Measurements from ENCODE around the gene FAM114A1. TPM values are rescaled to one million over a fixed set of nuclear protein-coding genes. Genes with fewer than 3 reads are reported as not detected.

The FAM114A1 gene
- total RNA-seq, 1 donor from 2014 or later: 159 TPM

- peaks cover 70% of the 10 kb centered on the region for H3K36me3 ChIP-seq (ENCODE audit: insufficient read depth, low read length)
- H3K9ac ChIP-seq (ENCODE audit: low read length): no peak overlapping the region
- no peak for DNase-seq (ENCODE audit: low read depth)
- no peak overlapping the region for H3K27ac ChIP-seq (ENCODE audit: low read depth, low read length)
- H3K79me2 ChIP-seq (ENCODE audit: insufficient read depth, low read length): peaks cover 3% of the 10 kb centered on the region
- H3K9me3 ChIP-seq (ENCODE audit: insufficient read depth, low read depth, low read length): no peaks in the 10 kb centered on the region
- Mint-ChIP-seq H3K36me3 (ENCODE audit: low read depth, unreplicated experiment) (peaks cover 27% of the 10 kb centered on the region), H3K27me3 (ENCODE audit: low read depth, unreplicated experiment) (no peaks in the 10 kb centered on the region), H3K9me3 (ENCODE audit: unreplicated experiment) (no peaks in the 10 kb centered on the region), H3K27ac (ENCODE audit: unreplicated experiment) (no peak overlapping the region), H3K4me1 (ENCODE audit: low read depth, unreplicated experiment) (peaks cover 2% of the 10 kb centered on the region), H3K4me3 (ENCODE audit: unreplicated experiment) (no peak overlapping the region)
- no peaks in the 10 kb centered on the region for H3K4me1 ChIP-seq (ENCODE audit: insufficient read depth, low read length)
- H3K4me3 ChIP-seq (ENCODE audit: insufficient read depth, low read depth, low read length): no peak overlapping the region
- peaks cover 43% of the 10 kb centered on the region for H4K20me1 ChIP-seq (ENCODE audit: insufficient read depth, low read length)
- no peaks in the 10 kb centered on the region for H3K27me3 ChIP-seq (ENCODE audit: insufficient read depth, low read length)
- no peak for TF ChIP-seq EZH2 (IDR thresholded peaks at IDR 0.05; ENCODE audit: insufficient read depth, low read length)
- no peak for TF ChIP-seq CTCF (IDR thresholded peaks at IDR 0.05; ENCODE audit: insufficient read depth, low read depth, low read length)
- FAIRE-seq: no peak
- no peak overlapping the region for H2AFZ ChIP-seq (ENCODE audit: low read depth, low read length)
- H3K4me2 ChIP-seq (ENCODE audit: low read length): no peak overlapping the region
These were observed 37.1 kb downstream of the FAM114A1 start for GRCh38 chr4:38904682-38905081.

- peak overlapping the region; percentile 5 for H3K27ac Mint-ChIP-seq (ENCODE audit: unreplicated experiment)
- no peak for FAIRE-seq
- H3K4me3 Mint-ChIP-seq (ENCODE audit: unreplicated experiment): no peak overlapping the region
- Histone ChIP-seq H3K36me3 (ENCODE audit: insufficient read depth, low read length) (peaks cover 75% of the 10 kb centered on the region), H3K9ac (ENCODE audit: low read length) (no peak overlapping the region), H3K4me1 (ENCODE audit: insufficient read depth, low read length) (no peaks in the 10 kb centered on the region), H3K9me3 (ENCODE audit: insufficient read depth, low read depth, low read length) (no peaks in the 10 kb centered on the region), H3K79me2 (ENCODE audit: insufficient read depth, low read length) (peaks cover 3% of the 10 kb centered on the region), H3K27ac (ENCODE audit: low read depth, low read length) (no peak overlapping the region), H3K4me2 (ENCODE audit: low read length) (no peak overlapping the region), H4K20me1 (ENCODE audit: insufficient read depth, low read length) (peaks cover 43% of the 10 kb centered on the region), H3K27me3 (ENCODE audit: insufficient read depth, low read length) (no peaks in the 10 kb centered on the region), H3K4me3 (ENCODE audit: insufficient read depth, low read depth, low read length) (no peak overlapping the region), H2AFZ (ENCODE audit: low read depth, low read length) (no peak overlapping the region)
- no peaks in the 10 kb centered on the region for H3K9me3 Mint-ChIP-seq (ENCODE audit: unreplicated experiment)
- peaks cover 2% of the 10 kb centered on the region for H3K4me1 Mint-ChIP-seq (ENCODE audit: low read depth, unreplicated experiment)
- no peak for DNase-seq (ENCODE audit: low read depth)
- no peak for TF ChIP-seq EZH2 (IDR thresholded peaks at IDR 0.05; ENCODE audit: insufficient read depth, low read length)
- no peak for TF ChIP-seq CTCF (IDR thresholded peaks at IDR 0.05; ENCODE audit: insufficient read depth, low read depth, low read length)
- H3K36me3 Mint-ChIP-seq (ENCODE audit: low read depth, unreplicated experiment): peaks cover 31% of the 10 kb centered on the region
- H3K27me3 Mint-ChIP-seq (ENCODE audit: low read depth, unreplicated experiment): no peaks in the 10 kb centered on the region
These were observed 38.2 kb downstream of the FAM114A1 start for GRCh38 chr4:38905652-38906385.

GRCh38 chr4:38907696-38908270 lies 40.2 kb downstream of the FAM114A1 start:
- Histone ChIP-seq H3K9me3 (ENCODE audit: insufficient read depth, low read depth, low read length) (no peaks in the 10 kb centered on the region), H3K4me2 (ENCODE audit: low read length) (no peak overlapping the region), H4K20me1 (ENCODE audit: insufficient read depth, low read length) (peaks cover 36% of the 10 kb centered on the region), H3K27ac (ENCODE audit: low read depth, low read length) (no peak overlapping the region), H3K4me1 (ENCODE audit: insufficient read depth, low read length) (no peaks in the 10 kb centered on the region), H3K27me3 (ENCODE audit: insufficient read depth, low read length) (no peaks in the 10 kb centered on the region), H3K4me3 (ENCODE audit: insufficient read depth, low read depth, low read length) (no peak overlapping the region), H3K79me2 (ENCODE audit: insufficient read depth, low read length) (peaks cover 3% of the 10 kb centered on the region), H3K36me3 (ENCODE audit: insufficient read depth, low read length) (peaks cover 76% of the 10 kb centered on the region), H3K9ac (ENCODE audit: low read length) (no peak overlapping the region), H2AFZ (ENCODE audit: low read depth, low read length) (no peak overlapping the region)
- H3K36me3 Mint-ChIP-seq (ENCODE audit: low read depth, unreplicated experiment): peaks cover 34% of the 10 kb centered on the region
- H3K27me3 Mint-ChIP-seq (ENCODE audit: low read depth, unreplicated experiment): no peaks in the 10 kb centered on the region
- DNase-seq (ENCODE audit: low read depth) (no peak), FAIRE-seq (no peak)
- peaks cover 2% of the 10 kb centered on the region for H3K4me1 Mint-ChIP-seq (ENCODE audit: low read depth, unreplicated experiment)
- TF ChIP-seq CTCF (IDR thresholded peaks at IDR 0.05; ENCODE audit: insufficient read depth, low read depth, low read length) (no peak), EZH2 (IDR thresholded peaks at IDR 0.05; ENCODE audit: insufficient read depth, low read length) (no peak)
- no peak overlapping the region for H3K4me3 Mint-ChIP-seq (ENCODE audit: unreplicated experiment)
- no peak overlapping the region for H3K27ac Mint-ChIP-seq (ENCODE audit: unreplicated experiment)
- no peaks in the 10 kb centered on the region for H3K9me3 Mint-ChIP-seq (ENCODE audit: unreplicated experiment)
